B cell (primary cell): ENCODE data around the gene COX7A1. TPM values are rescaled to one million over a fixed set of nuclear protein-coding genes. Genes with fewer than 3 reads are reported as not detected.

Experiments
- ATAC-seq: fragments of 200-7000 bp; cut with Tn5 transposase; one replicate; pipeline ENCODE4 v1.10.0; 2021; ENCODE audit warnings: low read depth, mild to moderate bottlenecking, moderate number of reproducible peaks, moderate library complexity
- CTCF ChIA-PET: fragments of 350-600 bp; sonication (Branson Sonifier 250); formaldehyde crosslinking; loops from one replicate; lab custom pipeline; 2021; ENCODE audit warnings: antibody characterized with exemption, inconsistent platforms; lab: Charles Lee
- POLR2A ChIA-PET: fragments of 350-600 bp; sonication (Branson Sonifier 250); formaldehyde crosslinking; loops from one replicate; lab custom pipeline; 2021; ENCODE audit warnings: antibody characterized with exemption; lab: Charles Lee
- DNase-seq: peaks from one replicate; pipeline ENCODE4 v3.0.0; 2013
- H2AFZ ChIP-seq: 2 replicates; pipeline ENCODE4 v1.6.1; 2012; ENCODE audit warnings: mild to moderate bottlenecking, low read depth, low read length; ENCODE audit not compliant: insufficient read depth, poor library complexity, severe bottlenecking
- H3K27ac ChIP-seq, 2 donors: 1 replicate in 1 of 2; 2 replicates in 1 of 2; pipeline ENCODE4 v1.5.1; 2012 to 2013; ENCODE audit warnings: low read length in 2 of 2, mild to moderate bottlenecking in 2 of 2, moderate library complexity in 1 of 2
- H3K27me3 ChIP-seq, 4 experiments: fragments of 200-600 bp in 1 of 4; sonication (generic) in 1 of 4; replicated peaks in 1 of 4; 1 replicate in 2 of 4; 2 replicates in 2 of 4; pipeline versions ENCODE4 v1.6.1 to v1.7.0; 2013 to 2016; ENCODE audit warnings: low read length in 3 of 4, mild to moderate bottlenecking in 2 of 4, mixed read lengths in 1 of 4, moderate library complexity in 1 of 4; ENCODE audit not compliant: insufficient read depth in 4 of 4, control insufficient read depth in 3 of 4; ENCODE audit errors: control extremely low read depth in 1 of 4
- H3K36me3 ChIP-seq, 2 experiments: replicated peaks in 1 of 2; 1 replicate in 1 of 2; 2 replicates in 1 of 2; pipeline versions ENCODE4 v1.6.1 to v1.7.1; 2013; ENCODE audit warnings: low read length in 1 of 2; ENCODE audit not compliant: insufficient read depth in 2 of 2, control insufficient read depth in 1 of 2; ENCODE audit errors: control extremely low read depth in 1 of 2, extremely low read depth in 1 of 2
- H3K4me1 ChIP-seq, 2 donors: fragments of 200-600 bp in 1 of 2; sonication (generic) in 1 of 2; 1 replicate in 1 of 2; 2 replicates in 1 of 2; pipeline versions ENCODE4 v1.5.1 to v1.6.1; 2013 to 2017; ENCODE audit warnings: low read length in 2 of 2; ENCODE audit not compliant: control insufficient read depth in 2 of 2, insufficient read depth in 2 of 2
- H3K4me2 ChIP-seq: replicated peaks from 2 replicates; pipeline ENCODE3; 2012; ENCODE audit warnings: mild to moderate bottlenecking, low read depth, low read length; ENCODE audit not compliant: poor library complexity, severe bottlenecking
- H3K4me3 ChIP-seq, 5 experiments: fragments of 200-600 bp in 1 of 5; sonication (generic) in 1 of 5; 1 replicate in 3 of 5; 2 replicates in 2 of 5; pipeline versions ENCODE4 v1.5.1 to v1.7.0; 2011 to 2016; ENCODE audit warnings: low read length in 4 of 5, mild to moderate bottlenecking in 4 of 5, low read depth in 2 of 5, control low read depth in 1 of 5, moderate library complexity in 1 of 5; ENCODE audit not compliant: insufficient read depth in 1 of 5; ENCODE audit errors: control extremely low read depth in 1 of 5, extremely low read depth in 1 of 5
- H3K79me2 ChIP-seq: fragments of 200-600 bp; sonication (generic); one replicate; pipeline ENCODE4 v1.6.0; 2016; ENCODE audit warnings: low read length; ENCODE audit not compliant: control insufficient read depth, insufficient read depth
- H3K9ac ChIP-seq: fragments of 200-600 bp; sonication (generic); 2 replicates; pipeline ENCODE4 v1.6.1; 2017; ENCODE audit warnings: mild to moderate bottlenecking, low read length, moderate library complexity
- H3K9me3 ChIP-seq, 3 donors: one replicate each; pipeline versions ENCODE4 v1.6.1 to v1.7.1; 2013; ENCODE audit warnings: low read length in 2 of 3; ENCODE audit not compliant: control insufficient read depth in 2 of 3, insufficient read depth in 1 of 3; ENCODE audit errors: control extremely low read depth in 1 of 3
- H4K20me1 ChIP-seq: 2 replicates; pipeline ENCODE4 v1.6.0; 2012; ENCODE audit warnings: mild to moderate bottlenecking, low read length; ENCODE audit not compliant: insufficient read depth, control insufficient read depth, poor library complexity, severe bottlenecking
- H3K27ac Mint-ChIP-seq: one replicate; pipeline ENCODE4 v1.8.0; 2021; ENCODE audit warnings: mixed read lengths
- H3K27me3 Mint-ChIP-seq: one replicate; pipeline ENCODE4 v1.8.0; 2021; ENCODE audit warnings: mixed read lengths
- H3K4me1 Mint-ChIP-seq: one replicate; pipeline ENCODE4 v1.8.0; 2021; ENCODE audit warnings: mixed read lengths
- H3K4me3 Mint-ChIP-seq: one replicate; pipeline ENCODE4 v1.8.0; 2021; ENCODE audit warnings: mixed read lengths
- H3K9me3 Mint-ChIP-seq: one replicate; pipeline ENCODE4 v1.8.0; 2022; ENCODE audit warnings: mixed read lengths; ENCODE audit not compliant: insufficient read depth
- EZH2 ChIP-seq: IDR thresholded peaks from 2 replicates; pipeline ENCODE4 v1.6.1; 2012; ENCODE audit warnings: borderline replicate concordance, low read depth, mild to moderate bottlenecking, moderate library complexity, low read length; ENCODE audit not compliant: insufficient read depth, poor library complexity, severe bottlenecking
- WGBS: methylation state at CpG from one replicate; pipeline ENCODE4 v1.1.5; 2013; ENCODE audit warnings: missing lambda C conversion rate; ENCODE audit not compliant: insufficient coverage; 5-methylcytosine and 5-hydroxymethylcytosine counted together
- intact Hi-C: fragments of 100-400 bp; cut with micrococcal nuclease; formaldehyde crosslinking; loops from one replicate; pipeline ENCODE4 v1.10.0; 2022
- polyA minus RNA-seq: library from RNA; depleted of rRNA, polyadenylated mRNA; stranded (reverse); fragments of >200 nt; gene quantifications from 2 replicates; pipeline ENCODE4 v1.2.3, GENCODE V29; 2012
- polyA plus RNA-seq: library from polyadenylated mRNA; depleted of rRNA; stranded (reverse); fragments of >200 nt; gene quantifications from 2 replicates; pipeline ENCODE4 v1.2.3, GENCODE V29; 2012
- total RNA-seq, 2 donors: library from RNA; stranded (reverse); fragments of 120-200 nt in 1 of 2; gene quantifications; 1 replicate in 1 of 2; 2 replicates in 1 of 2; pipeline versions ENCODE4 v1.2.3 to v1.2.4, GENCODE V29; 2013 to 2022
- TF ChIP-seq, protein P1 (sequence below): fragments of 200-600 bp; IDR thresholded peaks from one replicate; pipeline ENCODE4 v1.8.0; 2022; ENCODE audit warnings: antibody characterized with exemption, mild to moderate bottlenecking

The COX7A1 gene
- not detected in 2 replicates for total RNA-seq
- 5.0 TPM for total RNA-seq (2013)
- polyA plus RNA-seq = not detected in 2 replicates
- polyA minus RNA-seq = not detected in 2 replicates

DNA sequence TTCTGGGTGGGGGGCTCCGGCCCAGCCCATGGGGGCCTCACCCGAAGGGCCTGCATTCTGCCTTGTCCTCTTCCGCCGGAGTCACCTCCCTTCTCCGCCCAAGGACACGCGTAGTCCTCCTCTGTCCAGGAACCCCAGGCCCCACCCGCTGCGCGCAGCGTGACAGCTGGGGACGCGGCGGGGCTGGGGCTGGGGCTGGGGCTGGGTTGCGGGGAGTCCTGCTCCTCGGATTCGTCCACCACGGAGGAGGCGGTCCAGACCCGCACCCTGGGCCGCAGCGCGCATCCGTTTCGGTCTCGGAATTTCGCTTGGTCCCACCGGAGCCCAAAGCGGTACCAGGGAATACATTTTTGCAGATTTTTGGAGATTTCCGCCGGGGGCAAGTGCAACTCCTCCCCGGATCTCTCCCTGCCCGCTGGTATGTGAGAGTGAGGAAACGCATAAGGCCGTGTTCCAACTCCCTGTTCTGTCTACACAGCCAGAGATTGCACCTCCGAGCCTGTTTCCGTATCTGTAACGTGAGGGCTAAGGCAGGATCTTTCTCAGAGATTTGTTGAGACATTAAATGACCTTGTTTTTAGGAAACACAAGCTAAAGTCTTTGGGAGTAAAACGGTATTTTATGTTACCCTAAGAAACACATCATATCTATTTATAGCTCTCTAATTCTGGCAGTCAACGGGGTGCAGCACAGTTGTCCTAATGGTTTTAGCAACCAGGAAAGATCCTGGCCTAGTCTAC is at the start of gene COX7A1:
TSS of gene COX7A1 (minus strand) at position 96 of the 740 bp plus-strand sequence. CDS start at position 56, 40 bp downstream.
- WGBS = 37% methylated on average over 34 of the region's 40 CpGs
- no peak within 1 kb of the TSS for H3K27ac Mint-ChIP-seq
- DNase-seq (no peak), ATAC-seq (no peak)
- no peak within 1 kb of the TSS for H2AFZ ChIP-seq
- H3K4me1 Mint-ChIP-seq = no peaks in the 10 kb centered on the region
- H3K4me1 ChIP-seq = no peaks in the 10 kb centered on the region
- H3K9me3 ChIP-seq = no peaks in the 10 kb centered on the region
- TF ChIP-seq, protein P1, sequence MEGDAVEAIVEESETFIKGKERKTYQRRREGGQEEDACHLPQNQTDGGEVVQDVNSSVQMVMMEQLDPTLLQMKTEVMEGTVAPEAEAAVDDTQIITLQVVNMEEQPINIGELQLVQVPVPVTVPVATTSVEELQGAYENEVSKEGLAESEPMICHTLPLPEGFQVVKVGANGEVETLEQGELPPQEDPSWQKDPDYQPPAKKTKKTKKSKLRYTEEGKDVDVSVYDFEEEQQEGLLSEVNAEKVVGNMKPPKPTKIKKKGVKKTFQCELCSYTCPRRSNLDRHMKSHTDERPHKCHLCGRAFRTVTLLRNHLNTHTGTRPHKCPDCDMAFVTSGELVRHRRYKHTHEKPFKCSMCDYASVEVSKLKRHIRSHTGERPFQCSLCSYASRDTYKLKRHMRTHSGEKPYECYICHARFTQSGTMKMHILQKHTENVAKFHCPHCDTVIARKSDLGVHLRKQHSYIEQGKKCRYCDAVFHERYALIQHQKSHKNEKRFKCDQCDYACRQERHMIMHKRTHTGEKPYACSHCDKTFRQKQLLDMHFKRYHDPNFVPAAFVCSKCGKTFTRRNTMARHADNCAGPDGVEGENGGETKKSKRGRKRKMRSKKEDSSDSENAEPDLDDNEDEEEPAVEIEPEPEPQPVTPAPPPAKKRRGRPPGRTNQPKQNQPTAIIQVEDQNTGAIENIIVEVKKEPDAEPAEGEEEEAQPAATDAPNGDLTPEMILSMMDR = no peak
- no peak for TF ChIP-seq EZH2
- POLR2A ChIA-PET = no interaction called here
- no peaks in the 10 kb centered on the region for H3K9me3 Mint-ChIP-seq
- CTCF ChIA-PET = interaction anchor here (0.7 to 2.6 kb wide), 3 partner anchors 14 to 25 kb away, joined by 3 to 15 read pairs (median 5); no protein-coding TSS in a partner anchor
- no peak within 1 kb of the TSS for H3K9ac ChIP-seq
- intact Hi-C loops = no loop called here
- H3K4me3 ChIP-seq = no peak within 1 kb of the TSS
- no peak within 1 kb of the TSS for H3K4me3 Mint-ChIP-seq
- H3K27me3 ChIP-seq = no peaks in the 10 kb centered on the region
- H3K27me3 Mint-ChIP-seq = no peaks in the 10 kb centered on the region
- H3K27ac ChIP-seq = no peak within 1 kb of the TSS
- no peaks in the 10 kb centered on the region for H4K20me1 ChIP-seq
- peak within 1 kb of the TSS; percentile 28 for H3K4me2 ChIP-seq
- no peaks in the 10 kb centered on the region for H3K79me2 ChIP-seq
- peaks cover 1 to 33% of the 10 kb centered on the region in 2 experiments for H3K36me3 ChIP-seq

DNA sequence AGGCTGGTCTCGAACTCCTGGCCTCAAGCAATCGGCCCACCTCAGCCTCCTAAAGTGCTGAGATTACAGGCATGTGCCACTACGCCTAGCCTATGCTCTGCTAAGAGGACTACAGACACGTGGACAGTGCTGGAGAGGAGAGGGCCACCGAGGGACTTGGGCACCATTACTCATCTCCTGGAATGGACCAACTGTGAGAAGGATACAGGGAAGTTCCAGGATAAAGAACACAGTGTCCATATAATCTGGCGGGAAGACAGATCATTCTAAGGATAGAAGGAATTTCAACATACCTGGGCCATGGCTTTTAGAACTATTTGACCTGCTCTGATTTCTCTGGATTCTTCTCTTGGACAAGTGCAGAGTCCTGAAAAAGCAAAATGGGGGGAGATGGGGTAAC is 49.4 kb upstream of the COX7A1 start:
- peaks cover 4% of the 10 kb centered on the region for H3K4me1 Mint-ChIP-seq
- H3K9me3 Mint-ChIP-seq = no peaks in the 10 kb centered on the region
- no peak overlapping the region for H3K4me3 Mint-ChIP-seq
- Histone ChIP-seq H3K79me2 (peaks cover 9% of the 10 kb centered on the region), H3K36me3 (no peaks in the 10 kb centered on the region), H3K27ac (no peak overlapping the region), H2AFZ (no peak overlapping the region), H3K4me2 (no peak overlapping the region), H3K4me1 (no peaks in the 10 kb centered on the region), H3K9me3 (no peaks in the 10 kb centered on the region), H3K27me3 (no peaks in the 10 kb centered on the region), H3K9ac (no peak overlapping the region), H4K20me1 (no peaks in the 10 kb centered on the region), H3K4me3 (no peak overlapping the region)
- DNase-seq = no peak
- intact Hi-C loops = no loop called here
- no peak for TF ChIP-seq EZH2
- TF ChIP-seq, protein P1 = no peak
- H3K27me3 Mint-ChIP-seq = no peaks in the 10 kb centered on the region
- CTCF ChIA-PET = no interaction called here
- POLR2A ChIA-PET = no interaction called here
- WGBS = 92% methylated on average over 6 of the region's 6 CpGs
- no peak overlapping the region for H3K27ac Mint-ChIP-seq
- ATAC-seq = no peak
